ENCODE results near the gene HSPA1B. TPM values are rescaled to one million over a fixed set of nuclear protein-coding genes. Genes with fewer than 3 reads are reported as not detected.

The HSPA1B gene
- total RNA-seq, 1 experiment from 2014 or later = 265 TPM

DNA sequence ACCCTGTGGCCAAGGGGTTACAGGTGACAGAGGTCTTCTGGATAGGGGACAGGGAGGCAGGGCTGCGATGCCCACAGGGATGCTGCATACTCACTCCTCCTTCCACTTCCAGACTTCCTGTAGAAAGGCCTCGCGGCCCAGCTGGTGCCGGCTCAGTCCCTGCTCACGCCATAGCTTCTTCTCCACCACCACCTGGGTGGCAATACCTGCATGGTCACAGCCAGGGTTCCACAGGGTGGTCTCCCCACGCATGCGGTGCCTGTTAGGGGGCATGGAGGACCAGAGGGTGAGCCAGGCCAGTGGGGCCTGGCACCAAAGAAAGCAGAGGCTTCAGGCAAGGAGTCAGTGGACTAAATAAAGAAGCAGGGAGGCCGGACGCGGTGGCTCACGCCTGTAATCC is 42.1 kb upstream of the HSPA1B start:
- no peak overlapping the region for H3K9ac ChIP-seq (ENCODE audit: low read length)
- H3K27ac ChIP-seq (ENCODE audit: low read length) = no peak overlapping the region
- H3K36me3 ChIP-seq (ENCODE audit: low read depth, low read length) = peaks cover 44% of the 10 kb centered on the region
- peaks cover 9% of the 10 kb centered on the region for H3K79me2 ChIP-seq (ENCODE audit: low read length)
- BruUV-seq (replicated peaks) = no TSS peak
- H3K4me1 ChIP-seq (ENCODE audit: insufficient read depth, low read length) = no peaks in the 10 kb centered on the region
- DNase-seq (no peak), ATAC-seq (no peak)
- no peak overlapping the region for H2AFZ ChIP-seq (ENCODE audit: low read length)
- H3K4me2 ChIP-seq (ENCODE audit: low read length) = no peak overlapping the region
- H3F3A ChIP-seq (ENCODE audit: low read length, unreplicated experiment) = no peaks in the 10 kb centered on the region
- ChIA-PET POLR2A (ENCODE audit: unreplicated experiment) (interaction anchor here (0.8 kb wide), 1 partner anchor 42 kb away, joined by 4 read pairs; no protein-coding TSS in a partner anchor), CTCF (no interaction called here)
- no peaks in the 10 kb centered on the region for H3K9me3 ChIP-seq (ENCODE audit: low read length)
- H3K27me3 ChIP-seq (ENCODE audit: low read length) = no peaks in the 10 kb centered on the region
- H3K9me2 ChIP-seq (replicated peaks; ENCODE audit: low read length) = no peaks in the 10 kb centered on the region
- H3K4me3 ChIP-seq (ENCODE audit: low read length) = no peak overlapping the region
- TF ChIP-seq CTCF (conservative IDR thresholded peaks at IDR 0.05; ENCODE audit: low read depth, low read length) (no peak), EZH2phosphoT487 (IDR thresholded peaks at IDR 0.05; ENCODE audit: borderline replicate concordance, low read length) (no peak), EZH2 (IDR thresholded peaks at IDR 0.05; ENCODE audit: low read length, unreplicated experiment) (no peak)
- intact Hi-C loops (cut with micrococcal nuclease) = no loop called here
- no peaks in the 10 kb centered on the region for H4K20me1 ChIP-seq (ENCODE audit: low read length)

DNA sequence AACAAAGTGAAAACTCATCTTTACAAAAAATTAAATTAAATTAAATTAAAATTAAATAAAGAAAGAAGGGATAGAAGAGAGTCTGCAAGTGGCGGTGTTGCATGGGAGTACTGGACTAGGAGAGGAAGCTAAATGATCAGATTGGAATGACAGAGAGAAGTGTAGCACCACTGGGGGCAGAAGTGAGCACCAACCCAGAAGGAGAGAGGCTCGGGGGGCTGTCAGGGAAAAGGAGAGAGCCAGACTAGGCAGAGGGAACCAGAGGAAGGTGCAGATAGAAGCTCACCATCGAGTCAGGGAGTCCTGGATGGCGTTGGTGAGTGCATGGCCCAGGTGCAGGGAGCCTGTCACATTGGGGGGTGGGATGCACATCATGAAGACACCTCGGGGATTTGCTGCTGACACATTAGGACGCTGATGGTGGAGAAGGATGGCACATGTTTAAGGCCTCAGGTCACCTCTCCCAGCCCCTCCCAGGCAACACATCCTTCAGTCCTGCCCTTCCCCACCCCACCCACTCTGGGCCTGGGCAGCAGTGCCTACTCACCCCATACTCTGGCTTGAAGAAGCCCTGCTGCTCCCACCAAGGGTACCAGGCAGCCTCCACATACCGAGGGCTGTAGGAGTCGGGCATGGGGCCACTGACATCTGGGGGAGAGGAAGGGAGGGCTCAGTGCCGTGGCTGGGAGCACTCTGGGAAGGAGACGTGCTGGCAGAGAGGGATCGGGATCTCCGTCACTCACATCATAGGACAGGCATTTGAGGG is 36.0 kb upstream of the HSPA1B start:
- peaks cover 56% of the 10 kb centered on the region for H3K79me2 ChIP-seq (ENCODE audit: low read length)
- H3K4me3 ChIP-seq (ENCODE audit: low read length) = peak overlapping the region; percentile 87; the same call in 1 of the 2 replicates
- peak; percentile 53 for DNase-seq
- BruUV-seq (replicated peaks) = no TSS peak
- H3K4me1 ChIP-seq (ENCODE audit: insufficient read depth, low read length) = peaks cover 24% of the 10 kb centered on the region
- no peaks in the 10 kb centered on the region for H3K27me3 ChIP-seq (ENCODE audit: low read length)
- H3K27ac ChIP-seq (ENCODE audit: low read length) = no peak overlapping the region
- ChIA-PET CTCF (interaction anchor here (0.5 to 1.0 kb wide), 4 partner anchors 15 to 390 kb away, joined by 3 to 5 read pairs (median 4); partner anchors contain the start of gene LSM2), POLR2A (ENCODE audit: unreplicated experiment) (interaction anchor here (0.7 to 1.5 kb wide), 3 partner anchors 24 to 61 kb away, joined by 3 to 6 read pairs (median 4); partner anchors contain the start of genes HSPA1A and HSPA1B)
- H3K9me3 ChIP-seq (ENCODE audit: low read length) = no peaks in the 10 kb centered on the region
- no peak overlapping the region for H2AFZ ChIP-seq (ENCODE audit: low read length)
- no peaks in the 10 kb centered on the region for H4K20me1 ChIP-seq (ENCODE audit: low read length)
- peaks cover 20% of the 10 kb centered on the region; the same call in 1 of the 2 replicates for H3K36me3 ChIP-seq (ENCODE audit: low read depth, low read length)
- no peaks in the 10 kb centered on the region for H3K9me2 ChIP-seq (replicated peaks; ENCODE audit: low read length)
- H3F3A ChIP-seq (ENCODE audit: low read length, unreplicated experiment) = no peaks in the 10 kb centered on the region
- intact Hi-C loops (cut with micrococcal nuclease) = no loop called here
- TF ChIP-seq EZH2phosphoT487 (IDR thresholded peaks at IDR 0.05; ENCODE audit: borderline replicate concordance, low read length) (no peak), EZH2 (IDR thresholded peaks at IDR 0.05; ENCODE audit: low read length, unreplicated experiment) (no peak), CTCF (conservative IDR thresholded peaks at IDR 0.05; ENCODE audit: low read depth, low read length) (peak; percentile 62)
- no peak overlapping the region for H3K9ac ChIP-seq (ENCODE audit: low read length)
- H3K4me2 ChIP-seq (ENCODE audit: low read length) = peak overlapping the region; percentile 95
- ATAC-seq = no peak

- BruUV-seq (replicated peaks) = no TSS peak
- Histone ChIP-seq H3K36me3 (ENCODE audit: low read depth, low read length) (peaks cover 20% of the 10 kb centered on the region; the same call in 1 of the 2 replicates), H3K9me3 (ENCODE audit: low read length) (no peaks in the 10 kb centered on the region), H3K79me2 (ENCODE audit: low read length) (peaks cover 56% of the 10 kb centered on the region), H3F3A (ENCODE audit: low read length, unreplicated experiment) (no peaks in the 10 kb centered on the region), H3K9ac (ENCODE audit: low read length) (peak overlapping the region; percentile 77), H3K27me3 (ENCODE audit: low read length) (no peaks in the 10 kb centered on the region), H3K27ac (ENCODE audit: low read length) (peak overlapping the region; percentile 80), H2AFZ (ENCODE audit: low read length) (no peak overlapping the region), H3K4me3 (ENCODE audit: low read length) (peak overlapping the region; percentile 87), H4K20me1 (ENCODE audit: low read length) (no peaks in the 10 kb centered on the region), H3K9me2 (replicated peaks; ENCODE audit: low read length) (no peaks in the 10 kb centered on the region), H3K4me2 (ENCODE audit: low read length) (peak overlapping the region; percentile 95), H3K4me1 (ENCODE audit: insufficient read depth, low read length) (peaks cover 24% of the 10 kb centered on the region)
- POLR2A ChIA-PET (ENCODE audit: unreplicated experiment) = interaction anchor here (0.7 to 1.5 kb wide), 2 partner anchors 36 to 62 kb away, joined by 3 to 6 read pairs; partner anchors contain the start of gene HSPA1B
- no peak for TF ChIP-seq CTCF (conservative IDR thresholded peaks at IDR 0.05; ENCODE audit: low read depth, low read length)
- TF ChIP-seq EZH2 (IDR thresholded peaks at IDR 0.05; ENCODE audit: low read length, unreplicated experiment) = no peak
- no peak for TF ChIP-seq EZH2phosphoT487 (IDR thresholded peaks at IDR 0.05; ENCODE audit: borderline replicate concordance, low read length)
- DNase-seq = no peak
- intact Hi-C loops (cut with micrococcal nuclease) = no loop called here
- ATAC-seq = no peak
- CTCF ChIA-PET = no interaction called here
Measured at GRCh38 chr6:31792090-31792374, 35.5 kb upstream of the HSPA1B start.

Data from PC-3 (cell line).